Islet precursor cell (in vitro differentiated cells): ENCODE results near the gene MYEF2.

ENCODE experiments used
- DNase-seq: peaks from one replicate; pipeline ENCODE4 v3.0.0-alpha.2; 2018

The MYEF2 gene

GRCh38 chr15:48143856-48144255, 34.2 kb downstream of the MYEF2 start:
- DNase-seq: no peak

DNA sequence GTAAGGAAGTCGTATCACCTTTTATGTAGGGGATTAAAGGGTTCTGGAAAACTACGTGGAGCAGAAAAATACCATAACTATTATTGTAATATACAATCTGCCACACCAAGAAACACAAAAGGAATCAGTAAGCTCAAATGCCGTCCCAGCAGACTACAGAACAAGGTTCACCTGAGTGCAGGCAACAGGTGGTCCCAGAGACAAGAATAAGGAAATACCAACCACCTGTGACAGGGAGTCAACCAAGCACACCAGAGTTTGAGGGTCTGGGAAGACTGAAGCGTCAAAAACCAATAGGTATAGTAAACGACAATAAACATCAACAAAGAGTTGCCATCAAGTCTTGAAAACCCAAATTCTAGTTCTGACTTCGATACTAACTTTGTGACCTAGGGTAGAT, 45.2 kb downstream of the MYEF2 start:
- DNase-seq: no peak

DNA sequence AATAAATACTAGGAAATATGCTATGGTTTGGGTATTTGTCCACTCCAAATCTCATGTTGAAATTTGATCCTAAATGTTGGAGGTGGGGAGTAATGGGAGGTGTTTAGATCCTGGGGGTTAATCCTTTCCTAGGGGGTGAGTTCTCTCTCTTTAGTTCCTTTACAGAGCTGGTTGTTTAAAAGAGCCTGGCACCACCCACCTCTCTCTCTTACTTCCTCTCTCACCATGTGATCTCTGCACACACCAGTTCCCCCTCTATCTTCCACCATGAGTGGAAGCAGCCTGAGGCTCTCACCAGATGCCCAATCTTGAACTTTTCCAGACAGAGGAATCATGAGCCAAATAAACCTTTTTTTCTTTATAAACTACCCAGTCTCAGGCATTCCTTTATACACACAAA, 46.8 kb downstream of the MYEF2 start:
- no peak for DNase-seq

GRCh38 chr15:48126667-48127355, 51.3 kb downstream of the MYEF2 start:
- DNase-seq: no peak

DNA sequence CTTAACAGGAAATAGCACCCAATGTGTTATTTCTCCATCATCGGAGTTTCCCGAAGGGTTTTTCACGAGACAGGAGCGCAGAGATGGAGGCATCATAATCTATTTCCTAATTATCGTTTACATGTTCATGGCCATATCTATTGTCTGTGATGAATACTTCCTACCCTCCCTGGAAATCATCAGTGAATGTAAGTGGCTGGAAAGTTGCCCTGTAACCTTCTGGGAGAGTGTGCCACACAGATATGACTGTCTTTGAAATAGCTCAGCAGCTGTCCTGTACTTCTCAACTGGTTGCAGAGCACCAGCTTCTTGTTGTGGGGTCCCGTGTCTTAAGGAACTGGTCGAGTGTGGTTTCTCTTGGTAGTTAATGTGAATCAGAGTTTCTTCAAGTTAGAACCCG, 56.2 kb downstream of the MYEF2 start:
- DNase-seq: no peak

GRCh38 chr15:48120745-48121144, 57.4 kb downstream of the MYEF2 start, which contains the start of gene SLC24A5:
Gene SLC24A5, plus strand, starts transcription at chr15:48120990. Its CDS starts 55 bp downstream, at chr15:48121045.
- peak; percentile 47 for DNase-seq

- no peak for DNase-seq
Observed at GRCh38 chr15:48119277-48119676, 58.8 kb downstream of the MYEF2 start.

DNA sequence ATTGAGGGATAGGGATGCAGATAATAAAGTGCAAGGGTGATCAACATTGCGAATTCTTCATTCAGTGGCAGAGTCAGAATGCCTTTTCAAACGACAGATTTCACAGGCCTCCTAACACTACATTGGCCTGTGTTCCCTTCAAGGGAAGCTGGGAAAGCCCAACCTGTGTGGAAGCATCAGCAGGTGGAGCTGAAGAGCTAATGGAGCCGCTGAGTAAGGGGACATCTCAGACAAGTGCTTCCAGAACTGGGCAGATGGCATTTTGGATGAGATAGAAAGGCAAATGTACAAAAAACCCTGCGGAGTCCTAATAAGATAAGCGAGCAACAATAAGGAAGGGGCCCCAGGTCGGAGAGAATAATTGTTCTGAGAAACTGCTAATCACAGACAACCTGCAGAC, 65.9 kb downstream of the MYEF2 start:
- DNase-seq: peak; percentile 72

DNA sequence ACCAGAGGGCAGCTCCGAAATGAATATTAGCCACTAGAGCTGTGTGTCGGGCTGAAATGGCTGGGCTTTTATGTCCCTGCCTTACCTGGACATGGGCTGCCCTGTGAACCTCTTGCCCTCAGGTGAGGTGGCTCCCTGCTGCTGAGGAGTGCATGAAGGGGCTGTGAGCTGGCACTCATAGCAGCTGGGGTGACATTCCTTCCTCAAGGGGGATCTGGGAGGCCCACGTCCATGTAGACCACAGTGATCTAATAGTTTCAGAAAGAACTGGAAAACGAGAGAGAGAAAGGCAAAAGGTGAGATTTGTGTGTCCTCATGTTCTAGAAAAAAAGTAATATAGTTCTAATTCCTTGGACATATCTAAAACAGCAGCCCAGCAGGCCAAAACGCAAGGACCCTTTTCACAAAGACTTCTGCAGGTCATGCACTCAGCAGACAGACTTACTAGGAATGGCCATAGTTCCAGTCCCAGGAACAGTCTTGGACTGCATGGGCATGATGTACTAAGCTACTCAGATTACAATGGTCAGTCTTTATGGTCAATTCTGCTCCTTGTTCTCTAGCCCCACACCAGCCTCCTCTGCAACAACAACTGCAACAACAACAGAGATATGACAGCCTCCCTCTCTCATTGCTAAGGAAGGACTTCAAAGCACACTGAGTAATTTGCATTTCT, 68.1 kb downstream of the MYEF2 start:
- peak; percentile 60 for DNase-seq

DNA sequence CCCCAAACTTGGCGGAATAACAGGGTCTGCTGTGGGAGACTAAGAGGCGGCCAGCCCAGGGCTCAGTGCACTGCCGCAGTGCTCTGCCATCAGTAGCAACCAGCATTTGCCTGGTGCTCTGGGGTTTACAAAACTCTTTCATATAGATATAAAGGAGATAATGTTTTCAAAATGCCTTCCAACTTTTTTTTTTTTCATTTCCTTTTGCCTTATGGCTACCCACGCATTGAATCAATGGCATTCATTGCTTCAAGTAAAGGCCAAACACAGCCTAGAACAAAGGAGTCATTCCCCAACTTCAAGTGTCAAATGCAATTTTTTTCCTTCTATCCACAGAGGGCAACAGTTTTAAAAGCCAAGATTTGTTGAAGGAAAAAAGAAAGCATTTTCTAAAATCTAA, 68.9 kb downstream of the MYEF2 start:
- DNase-seq: no peak

GRCh38 chr15:48105936-48106335, 72.2 kb downstream of the MYEF2 start:
- DNase-seq: no peak

GRCh38 chr15:48103647-48104046, 74.4 kb downstream of the MYEF2 start:
- no peak for DNase-seq

DNA sequence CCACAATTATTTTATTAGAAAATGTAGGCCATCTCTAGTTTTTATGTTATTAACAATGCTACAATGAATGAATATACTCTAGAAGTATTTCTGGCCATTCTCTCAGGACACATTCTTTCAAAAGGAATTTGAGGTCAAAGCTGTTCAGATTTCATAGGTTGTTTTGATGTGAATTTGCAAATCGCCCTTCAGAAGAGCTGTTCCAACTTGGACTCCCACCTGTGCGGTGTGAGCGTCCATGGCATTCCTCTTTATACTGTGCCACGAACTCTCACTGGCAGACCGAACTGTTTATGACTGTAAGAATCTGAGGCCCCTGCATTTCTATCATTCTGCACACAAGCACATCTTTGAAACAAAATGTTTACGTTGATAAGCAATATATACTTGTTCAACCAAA, 75.9 kb downstream of the MYEF2 start:
- no peak for DNase-seq

DNA sequence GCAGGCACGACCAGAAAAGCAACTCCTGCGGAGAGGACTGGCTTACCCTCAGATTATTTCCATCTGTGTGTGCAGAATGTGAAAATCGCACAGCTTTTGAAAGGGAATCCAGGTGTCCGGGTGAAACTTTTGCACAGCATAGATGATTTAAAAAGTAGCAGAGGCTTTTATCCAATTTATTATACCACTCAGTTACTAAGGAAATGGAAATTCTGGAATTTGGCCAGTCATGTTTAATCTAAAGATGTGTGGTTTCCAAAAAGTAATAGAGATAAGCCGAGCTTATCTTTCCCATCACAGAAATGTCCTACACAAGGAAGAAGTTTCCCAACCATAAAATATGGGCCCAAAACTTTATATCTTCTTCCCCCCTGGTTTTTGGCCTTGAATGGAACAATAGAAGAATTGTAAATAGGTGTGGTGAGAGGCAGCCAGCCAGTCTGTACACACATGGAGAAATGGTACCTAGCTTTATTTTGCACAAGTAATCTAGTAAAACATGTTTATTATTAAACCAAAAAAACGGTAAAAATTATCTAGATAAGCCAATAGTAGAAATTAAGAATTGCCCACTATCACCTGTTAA, 76.6 kb downstream of the MYEF2 start:
- DNase-seq: no peak

DNA sequence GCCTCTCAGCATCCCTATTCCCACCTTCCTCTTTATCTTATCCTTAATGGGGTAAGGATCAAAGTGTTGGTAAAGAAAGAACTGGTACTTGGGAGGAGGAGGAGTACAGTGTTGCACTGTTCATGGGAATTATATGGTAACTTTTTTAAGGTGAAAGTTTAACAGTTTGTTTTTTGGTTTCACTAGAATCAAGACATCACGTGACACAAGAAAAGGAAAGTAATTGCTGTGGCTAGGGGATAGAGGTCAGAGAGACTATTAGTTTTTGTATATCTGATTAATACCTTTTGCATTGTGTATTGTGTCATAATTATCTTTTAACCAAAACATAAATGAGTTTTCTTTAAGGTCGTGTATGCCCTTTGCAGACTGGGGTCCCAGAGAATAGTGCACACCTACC, 80.8 kb downstream of the MYEF2 start:
- DNase-seq: no peak

DNA sequence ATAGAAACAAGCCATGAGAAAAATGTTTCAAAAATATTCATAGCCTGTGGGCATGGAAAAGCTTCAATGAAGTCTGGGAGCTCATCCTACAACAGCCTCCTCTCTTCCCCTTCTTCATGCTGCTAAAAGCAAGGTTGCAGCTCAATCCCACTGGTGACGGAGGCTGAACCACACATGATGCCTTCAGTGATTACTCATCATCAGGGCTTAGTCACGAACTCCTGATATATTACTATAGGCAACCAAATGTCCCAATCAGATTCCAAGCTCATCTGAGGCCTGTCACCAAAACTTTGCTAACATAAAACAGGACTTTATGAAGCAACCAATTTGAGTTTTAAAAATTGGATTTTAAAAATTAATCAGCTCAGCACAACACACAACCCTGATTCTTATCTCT, 81.3 kb downstream of the MYEF2 start:
- DNase-seq: no peak

DNA sequence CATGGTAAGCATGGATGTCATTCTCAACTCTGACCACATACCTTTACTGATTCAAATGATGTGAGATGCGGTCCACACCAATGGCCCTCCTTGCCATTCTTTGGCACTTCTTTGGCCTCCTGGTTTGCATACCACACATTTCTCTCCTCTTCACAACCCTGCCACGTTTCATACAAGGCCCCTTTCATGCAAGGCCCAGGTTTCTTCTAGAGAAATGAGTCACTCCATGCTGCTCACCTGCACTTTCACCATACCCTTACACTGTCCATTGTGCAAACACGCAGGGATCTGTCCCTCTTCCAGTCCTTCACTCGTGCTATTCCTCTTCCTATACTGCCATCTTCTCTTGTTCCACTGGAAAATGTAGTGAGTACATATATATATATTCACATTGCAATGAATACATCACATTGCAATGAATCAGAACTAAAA, 81.7 kb downstream of the MYEF2 start:
- no peak for DNase-seq

GRCh38 chr15:48091522-48091921, 86.6 kb downstream of the MYEF2 start:
- DNase-seq: no peak

DNA sequence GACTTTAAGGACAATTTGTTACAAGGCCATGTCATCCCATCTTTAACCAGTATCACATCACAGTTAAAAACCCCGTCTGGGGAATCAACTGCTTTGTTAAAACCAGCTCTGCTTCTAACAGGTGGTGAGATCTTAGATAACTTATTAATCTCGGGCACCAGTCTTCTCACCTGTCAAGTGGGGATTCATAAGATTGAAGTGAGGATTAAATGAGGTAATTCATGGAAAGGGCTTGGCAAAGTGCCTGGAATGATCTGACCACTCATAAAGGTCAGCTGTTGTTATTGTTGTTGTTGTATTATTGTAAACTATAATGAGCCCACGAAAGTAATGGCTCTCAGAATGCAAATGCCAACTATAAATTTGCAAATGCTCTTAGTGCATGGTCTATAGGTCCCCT, 87.4 kb downstream of the MYEF2 start:
- no peak for DNase-seq

DNA sequence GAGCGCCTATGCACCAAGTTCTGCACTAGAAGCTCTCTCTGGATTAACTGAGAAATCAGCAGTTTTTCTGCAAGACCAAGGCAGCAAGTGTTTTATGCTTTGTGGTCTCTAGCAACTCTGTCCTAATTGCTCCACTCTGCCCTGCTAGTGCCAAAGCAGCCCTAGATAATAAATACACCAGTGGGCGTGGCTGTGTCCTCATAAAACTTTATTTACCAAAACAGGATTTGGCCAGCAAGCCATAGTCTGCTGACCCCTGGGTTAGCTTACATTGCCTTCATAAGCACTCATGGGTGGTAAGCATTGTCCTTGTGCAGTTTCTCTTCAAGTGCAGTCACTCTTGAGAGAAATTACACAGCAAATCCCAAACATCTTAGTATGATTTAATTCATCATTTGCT, 88.0 kb downstream of the MYEF2 start:
- DNase-seq: no peak

GRCh38 chr15:48089702-48090101, 88.4 kb downstream of the MYEF2 start:
- no peak for DNase-seq

- DNase-seq: no peak
Observed at GRCh38 chr15:48087844-48088243, 90.3 kb downstream of the MYEF2 start.

DNA sequence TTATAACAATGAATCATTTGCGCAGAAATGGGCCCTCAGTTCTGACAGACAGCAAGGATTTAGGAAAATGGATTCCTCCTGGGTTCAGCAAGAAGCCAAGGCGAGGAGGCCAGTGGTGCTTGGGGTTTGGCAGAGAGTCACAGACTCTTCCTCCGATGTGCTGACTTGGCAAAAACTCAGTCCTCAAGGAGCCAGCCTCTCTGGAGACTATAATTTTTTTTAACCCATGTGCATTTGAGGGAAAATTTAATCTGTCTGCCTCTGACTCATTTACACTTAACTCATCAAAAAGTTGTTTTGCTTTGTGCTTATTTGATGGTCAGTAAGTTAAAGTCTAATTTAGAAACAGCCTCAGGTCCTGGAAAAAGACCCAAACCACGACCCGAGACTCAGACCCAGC, 91.5 kb downstream of the MYEF2 start:
- DNase-seq: no peak

- DNase-seq: no peak
Observed at GRCh38 chr15:48086133-48086532, 92.0 kb downstream of the MYEF2 start.

DNA sequence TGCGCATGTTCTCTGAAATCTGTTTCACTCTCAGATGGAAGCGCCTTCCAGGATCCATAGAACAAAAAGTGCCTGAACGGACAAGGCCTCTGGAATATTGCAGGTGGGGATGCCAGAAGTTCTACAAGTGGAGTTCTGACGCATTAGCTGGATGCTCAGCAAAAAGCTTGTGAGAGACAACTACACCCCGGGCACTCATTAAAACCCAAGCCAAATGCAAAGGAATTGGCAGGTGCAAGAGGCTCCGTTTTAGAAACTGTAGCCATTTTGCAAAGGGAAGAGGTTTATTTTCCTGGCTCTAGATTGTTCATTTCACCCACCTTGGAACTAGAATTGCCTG, 92.5 kb downstream of the MYEF2 start:
- DNase-seq: no peak
